A549 (cell line): ENCODE results near the gene UBE2U. TPM values are rescaled to one million over a fixed set of nuclear protein-coding genes. Genes with fewer than 3 reads are reported as not detected.

Experiments
- ATAC-seq, 2 experiments: fragments of 200-7000 bp in 1 of 2; fragments of >200 bp in 1 of 2; cut with Nextera tagmentation in 1 of 2; cut with Tn5 transposase in 1 of 2; 3 replicates each; pipeline versions ENCODE4 v1.8.0 to v1.9.1; 2018 to 2020; ENCODE audit warnings: mild to moderate bottlenecking in 1 of 2, moderate library complexity in 1 of 2
- CTCF ChIA-PET: fragments of 300-600 bp; sonication (Branson Sonifier 250); formaldehyde crosslinking; extraction: SDS; loops from one replicate; lab custom pipeline; 2021; ENCODE audit warnings: antibody characterized with exemption, inconsistent platforms; lab: Yijun Ruan, JAX
- POLR2A ChIA-PET: fragments of 350-600 bp; formaldehyde crosslinking; extraction: SDS; loops from one replicate; lab custom pipeline; 2021; ENCODE audit warnings: antibody characterized with exemption, inconsistent platforms; lab: Yijun Ruan, JAX
- DNase-seq, 2 experiments: peaks; one replicate each; pipeline versions ENCODE4 v3.0.0 to v3.0.0-alpha.2; 2011 to 2016; ENCODE audit warnings: low read depth in 1 of 2, low spot score in 1 of 2
- FAIRE-seq: peaks from 2 replicates; lab custom pipeline; 2011; peaks lifted over from hg19 to GRCh38; lab: Jason Lieb, UNC
- H3K27ac ChIP-seq, 2 experiments: fragments of >200 bp; sonication (Bioruptor Twin); formaldehyde crosslinking; 3 replicates each; pipeline ENCODE4 v1.5.1; 2016 to 2017
- H3K4me1 ChIP-seq: fragments of >200 bp; sonication (Bioruptor Twin); formaldehyde crosslinking; 3 replicates; pipeline ENCODE4 v1.6.1; 2016
- H3K4me2 ChIP-seq: fragments of >200 bp; sonication (Bioruptor Twin); formaldehyde crosslinking; 3 replicates; pipeline ENCODE4 v1.6.1; 2016
- H3K4me3 ChIP-seq: fragments of >200 bp; sonication (Bioruptor Twin); formaldehyde crosslinking; 3 replicates; pipeline ENCODE4 v1.5.1; 2016
- H3K9me3 ChIP-seq: fragments of >200 bp; sonication (Bioruptor Twin); formaldehyde crosslinking; 3 replicates; pipeline ENCODE4 v1.6.1; 2016
- BHLHE40 ChIP-seq: IDR thresholded peaks from 2 replicates; pipeline ENCODE4 v1.6.1; 2012; ENCODE audit warnings: low read depth, low read length, inconsistent platforms
- CEBPB ChIP-seq, 2 experiments: fragments of >200 bp in 1 of 2; sonication (Bioruptor Twin) in 1 of 2; formaldehyde crosslinking in 1 of 2; IDR thresholded peaks; 2 replicates each; pipeline ENCODE4 v1.6.1; 2012 to 2016
- CHD4 ChIP-seq: fragments of 200-600 bp; sonication (generic); IDR thresholded peaks from 2 replicates; pipeline ENCODE4 v1.6.1; 2016; ENCODE audit warnings: antibody characterized with exemption, mild to moderate bottlenecking, borderline replicate concordance
- EHMT2 ChIP-seq: fragments of 200-600 bp; sonication (generic); IDR thresholded peaks from 2 replicates; pipeline ENCODE4 v1.6.1; 2016; ENCODE audit warnings: antibody characterized with exemption, low read depth, mild to moderate bottlenecking, moderate library complexity
- EP300 ChIP-seq, 2 experiments: fragments of >200 bp; sonication (Bioruptor Twin); formaldehyde crosslinking; IDR thresholded peaks; 2 replicates in 1 of 2; 3 replicates in 1 of 2; pipeline ENCODE4 v1.6.1; 2016 to 2017
- FOXS1 ChIP-seq: fragments of 250-450 bp; sonication (Bioruptor Pico); IDR thresholded peaks from 2 replicates; pipeline ENCODE4 v1.5.0; 2020; ENCODE audit warnings: mild to moderate bottlenecking, moderate library complexity
- HDAC2 ChIP-seq: fragments of 200-600 bp; sonication (generic); IDR thresholded peaks from 2 replicates; pipeline ENCODE4 v1.6.1; 2016
- HOXB13 ChIP-seq: fragments of 250-450 bp; sonication (Bioruptor Pico); IDR thresholded peaks from 2 replicates; pipeline ENCODE4 v1.5.0; 2020; ENCODE audit warnings: low read depth, mild to moderate bottlenecking, moderate library complexity
- JUN ChIP-seq, 2 experiments: fragments of >200 bp; sonication (Bioruptor Twin); formaldehyde crosslinking; IDR thresholded peaks; 2 replicates in 1 of 2; 3 replicates in 1 of 2; pipeline ENCODE4 v1.6.1; 2016 to 2017
- KDM1A ChIP-seq: fragments of 200-600 bp; sonication (generic); IDR thresholded peaks from 2 replicates; pipeline ENCODE4 v1.6.1; 2016; ENCODE audit warnings: low read depth, mild to moderate bottlenecking
- RAD21 ChIP-seq, 2 experiments: fragments of >200 bp in 1 of 2; sonication (Bioruptor Twin) in 1 of 2; formaldehyde crosslinking in 1 of 2; IDR thresholded peaks in 1 of 2; conservative IDR thresholded peaks in 1 of 2; 2 replicates in 1 of 2; 3 replicates in 1 of 2; pipeline ENCODE4 v1.6.1; 2012 to 2018; ENCODE audit warnings: inconsistent platforms in 1 of 2
- RFX5 ChIP-seq: fragments of 450-650 bp; IDR thresholded peaks from 2 replicates; pipeline ENCODE4 v1.7.1; 2014; ENCODE audit warnings: antibody characterized with exemption, mild to moderate bottlenecking, moderate library complexity
- RNF2 ChIP-seq: fragments of 200-600 bp; sonication (generic); IDR thresholded peaks from 2 replicates; pipeline ENCODE4 v1.6.1; 2016; ENCODE audit warnings: low read depth, mild to moderate bottlenecking, antibody characterized with exemption, moderate library complexity, borderline replicate concordance
- SMC3 ChIP-seq: fragments of >200 bp; sonication (Bioruptor Twin); formaldehyde crosslinking; IDR thresholded peaks from 3 replicates; pipeline ENCODE4 v1.6.1; 2018; ENCODE audit warnings: inconsistent platforms
- TFCP2L1 ChIP-seq: fragments of 250-450 bp; sonication (Bioruptor Pico); IDR thresholded peaks from 2 replicates; pipeline ENCODE4 v1.5.0; 2021; ENCODE audit warnings: mild to moderate bottlenecking
- TP53 ChIP-seq: fragments of 250-450 bp; sonication (Bioruptor Pico); IDR thresholded peaks from 2 replicates; pipeline ENCODE4 v1.5.0; 2021; ENCODE audit warnings: mild to moderate bottlenecking, moderate library complexity
- ZC3H11A ChIP-seq: fragments of 450-650 bp; IDR thresholded peaks from 2 replicates; pipeline ENCODE4 v1.6.1; 2014; ENCODE audit warnings: antibody characterized with exemption, mild to moderate bottlenecking
- WGBS: methylation state at CpG from one replicate; pipeline ENCODE4 v1.1.6; 2017; ENCODE audit errors: missing lambda C conversion rate; 5-methylcytosine and 5-hydroxymethylcytosine counted together
- polyA plus RNA-seq, 4 experiments: library from polyadenylated mRNA; depleted of rRNA in 3 of 4; stranded (reverse); fragments of >200 nt; fragmentation: RNase III in 1 of 4; extraction: RNeasy Plus Mini Kit Qiagen cat#74134 plus additional on column Dnase treatment in 1 of 4; gene quantifications; 2 replicates in 3 of 4; 3 replicates in 1 of 4; pipeline ENCODE4 v1.2.3, GENCODE V29; 2011 to 2017
- TF ChIP-seq, protein P1 (sequence below): fragments of 250-450 bp; sonication (Bioruptor Pico); IDR thresholded peaks from 2 replicates; pipeline ENCODE4 v1.5.0; 2020; ENCODE audit warnings: low read depth, mild to moderate bottlenecking, moderate library complexity
- TF ChIP-seq, protein P2 (sequence below): fragments of >200 bp; sonication (Bioruptor Twin); formaldehyde crosslinking; IDR thresholded peaks from 2 replicates; pipeline ENCODE4 v1.6.1; 2016
- TF ChIP-seq, protein P3 (sequence below): fragments of >200 bp; sonication (Bioruptor Twin); formaldehyde crosslinking; IDR thresholded peaks from 3 replicates; pipeline ENCODE4 v1.5.1; 2016
- TF ChIP-seq, protein P4 (sequence below): IDR thresholded peaks from 2 replicates; pipeline ENCODE4 v1.6.1; 2012; ENCODE audit warnings: low read depth, borderline replicate concordance
- TF ChIP-seq, protein P5 (sequence below): IDR thresholded peaks from 2 replicates; pipeline ENCODE4 v1.6.1; 2012
- TF ChIP-seq, protein P6 (sequence below): fragments of 150-350 bp; IDR thresholded peaks from 2 replicates; pipeline ENCODE4 v1.6.1; 2014; ENCODE audit warnings: low read depth, mild to moderate bottlenecking, low read length

Gene UBE2U
- polyA plus RNA-seq, 2 of the 4 experiments (the other 2 are of a cell fraction): not detected

DNA sequence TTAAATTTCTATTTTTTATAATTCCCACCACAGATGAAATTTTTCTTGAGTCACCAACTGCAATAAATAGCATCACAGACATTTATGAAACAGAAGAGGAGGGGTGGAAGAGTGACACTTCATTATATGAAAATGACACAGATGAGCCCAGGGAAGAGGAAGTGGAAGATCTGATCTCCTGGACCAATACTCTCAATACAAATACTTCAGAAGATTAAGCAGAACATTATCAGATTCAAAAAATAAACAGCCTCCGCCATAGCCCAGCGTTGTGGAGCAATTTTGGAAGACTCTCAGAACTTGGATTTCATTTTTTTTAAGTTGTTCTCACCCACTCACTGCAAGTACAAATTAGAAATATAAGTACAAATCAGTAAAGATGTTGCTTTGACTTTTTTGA lies 63.6 kb downstream of the UBE2U start:
- no peak for ATAC-seq
- no peak overlapping the region for H3K27ac ChIP-seq
- POLR2A ChIA-PET: no interaction called here
- H3K4me3 ChIP-seq: no peak overlapping the region
- no peak for DNase-seq
- CTCF ChIA-PET: interaction anchor here (2.0 kb wide), 1 partner anchor 408 kb away, joined by 4 read pairs; no protein-coding TSS in a partner anchor
- H3K4me2 ChIP-seq: no peak overlapping the region
- FAIRE-seq: no peak
- TF ChIP-seq FOXS1 (no peak), TFCP2L1 (CRISPR knock-in tag) (no peak), HDAC2 (no peak), BHLHE40 (no peak)
- TF ChIP-seq, protein P1, sequence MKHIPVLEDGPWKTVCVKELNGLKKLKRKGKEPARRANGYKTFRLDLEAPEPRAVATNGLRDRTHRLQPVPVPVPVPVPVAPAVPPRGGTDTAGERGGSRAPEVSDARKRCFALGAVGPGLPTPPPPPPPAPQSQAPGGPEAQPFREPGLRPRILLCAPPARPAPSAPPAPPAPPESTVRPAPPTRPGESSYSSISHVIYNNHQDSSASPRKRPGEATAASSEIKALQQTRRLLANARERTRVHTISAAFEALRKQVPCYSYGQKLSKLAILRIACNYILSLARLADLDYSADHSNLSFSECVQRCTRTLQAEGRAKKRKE: no peak
- TF ChIP-seq, protein P2, sequence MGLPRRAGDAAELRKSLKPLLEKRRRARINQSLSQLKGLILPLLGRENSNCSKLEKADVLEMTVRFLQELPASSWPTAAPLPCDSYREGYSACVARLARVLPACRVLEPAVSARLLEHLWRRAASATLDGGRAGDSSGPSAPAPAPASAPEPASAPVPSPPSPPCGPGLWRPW: no peak
- H3K9me3 ChIP-seq: no peaks in the 10 kb centered on the region
- H3K4me1 ChIP-seq: no peaks in the 10 kb centered on the region
- WGBS: 48% methylated on average over 2 of the region's 2 CpGs

DNA sequence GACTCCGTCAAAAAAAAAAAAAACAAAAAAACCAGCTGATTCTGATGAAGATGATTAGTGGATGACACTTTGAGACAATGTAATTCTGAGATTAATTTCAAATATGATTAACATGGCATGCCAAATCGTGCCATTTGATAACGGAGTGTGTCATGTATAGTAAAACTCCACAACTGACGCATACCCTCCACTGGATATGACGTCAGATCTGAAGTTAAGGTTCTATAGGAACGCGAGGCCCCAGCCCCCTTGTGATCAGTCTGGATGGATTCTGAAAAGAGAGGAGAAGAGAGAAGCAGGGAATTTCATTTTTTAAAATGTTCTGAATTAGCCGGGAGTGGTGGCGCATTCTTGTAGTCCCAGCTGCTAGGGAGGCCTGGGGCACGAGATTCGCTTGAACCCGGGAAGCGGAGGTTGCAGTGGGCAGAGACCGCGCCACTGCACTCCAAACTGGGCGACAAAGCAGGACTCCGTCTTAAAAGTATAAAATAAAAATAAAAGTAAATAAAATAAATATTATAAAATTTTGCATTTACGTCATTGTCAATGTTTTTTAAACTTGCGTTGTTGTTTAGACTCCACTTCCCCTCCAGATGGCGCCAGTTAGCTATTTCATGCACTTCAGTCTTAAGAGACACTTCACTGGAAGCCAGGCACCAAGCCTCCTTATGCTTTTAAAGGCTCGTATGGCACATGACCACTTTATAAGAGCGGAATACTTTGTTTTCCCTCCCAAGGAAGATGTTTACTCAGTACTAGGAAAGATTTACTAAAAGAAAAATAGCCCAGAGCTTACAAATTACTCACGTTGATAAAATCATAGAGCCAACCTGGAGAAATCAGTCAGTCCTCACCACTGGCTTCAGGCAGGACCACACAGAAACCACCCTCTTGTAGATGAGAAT lies 65.5 kb downstream of the UBE2U start:
- no peaks in the 10 kb centered on the region for H3K4me1 ChIP-seq
- TF ChIP-seq, protein P3, sequence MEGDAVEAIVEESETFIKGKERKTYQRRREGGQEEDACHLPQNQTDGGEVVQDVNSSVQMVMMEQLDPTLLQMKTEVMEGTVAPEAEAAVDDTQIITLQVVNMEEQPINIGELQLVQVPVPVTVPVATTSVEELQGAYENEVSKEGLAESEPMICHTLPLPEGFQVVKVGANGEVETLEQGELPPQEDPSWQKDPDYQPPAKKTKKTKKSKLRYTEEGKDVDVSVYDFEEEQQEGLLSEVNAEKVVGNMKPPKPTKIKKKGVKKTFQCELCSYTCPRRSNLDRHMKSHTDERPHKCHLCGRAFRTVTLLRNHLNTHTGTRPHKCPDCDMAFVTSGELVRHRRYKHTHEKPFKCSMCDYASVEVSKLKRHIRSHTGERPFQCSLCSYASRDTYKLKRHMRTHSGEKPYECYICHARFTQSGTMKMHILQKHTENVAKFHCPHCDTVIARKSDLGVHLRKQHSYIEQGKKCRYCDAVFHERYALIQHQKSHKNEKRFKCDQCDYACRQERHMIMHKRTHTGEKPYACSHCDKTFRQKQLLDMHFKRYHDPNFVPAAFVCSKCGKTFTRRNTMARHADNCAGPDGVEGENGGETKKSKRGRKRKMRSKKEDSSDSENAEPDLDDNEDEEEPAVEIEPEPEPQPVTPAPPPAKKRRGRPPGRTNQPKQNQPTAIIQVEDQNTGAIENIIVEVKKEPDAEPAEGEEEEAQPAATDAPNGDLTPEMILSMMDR: peak; percentile 76
- TF ChIP-seq RAD21 (conservative IDR thresholded peaks at IDR 0.05 in 1 of 2, IDR thresholded peaks at IDR 0.05 in 1 of 2) (peak; percentile 90 to 93), SMC3 (peak; percentile 87), TP53 (CRISPR knock-in tag) (no peak)
- TF ChIP-seq, all 56 proteins: peak for 3
- H3K9me3 ChIP-seq: no peaks in the 10 kb centered on the region
- DNase-seq (peak; percentile 27 to 83), ATAC-seq (peak; percentile 84 to 89), FAIRE-seq (no peak)
- H3K4me2 ChIP-seq: peak overlapping the region; percentile 87
- H3K4me3 ChIP-seq: peak overlapping the region; percentile 49
- ChIA-PET CTCF (interaction anchor here (0.8 to 5.1 kb wide), 13 partner anchors 12 to 558 kb away, joined by 3 to 56 read pairs (median 4); no protein-coding TSS in a partner anchor), POLR2A (interaction anchor here (0.6 kb wide), 1 partner anchor 29 kb away, joined by 3 read pairs; no protein-coding TSS in a partner anchor)
- peak overlapping the region in 1 of 2 experiments; percentile 59; a peak in 2 of 6 replicates for H3K27ac ChIP-seq
- WGBS: 12% methylated on average over 23 of the region's 23 CpGs

DNA sequence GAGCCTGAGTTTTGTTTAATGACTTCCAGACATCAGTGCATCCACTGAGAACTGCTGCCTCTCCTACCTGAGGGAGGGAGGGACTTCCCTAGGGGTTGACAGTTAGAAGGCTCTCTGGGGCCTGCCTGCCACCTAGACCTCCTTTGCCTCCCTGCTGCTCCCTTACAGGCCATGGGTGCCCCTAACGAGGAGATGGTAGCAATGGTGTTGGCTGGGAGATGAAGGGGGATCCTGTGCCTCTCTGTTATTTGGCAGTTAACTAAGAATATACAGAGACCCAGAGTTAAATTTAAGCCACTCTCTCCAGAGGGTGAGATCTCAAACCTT lies 66.1 kb downstream of the UBE2U start:
- no peak overlapping the region for H3K4me3 ChIP-seq
- no peaks in the 10 kb centered on the region for H3K4me1 ChIP-seq
- DNase-seq (no peak), ATAC-seq (peak; percentile 24 to 57; a peak in 4 of 6 replicates), FAIRE-seq (no peak)
- no peaks in the 10 kb centered on the region for H3K9me3 ChIP-seq
- ChIA-PET CTCF (interaction anchor here (0.9 to 5.1 kb wide), 11 partner anchors 12 to 558 kb away, joined by 3 to 56 read pairs (median 5); no protein-coding TSS in a partner anchor), POLR2A (interaction anchor here (0.6 kb wide), 1 partner anchor 28 kb away, joined by 3 read pairs; no protein-coding TSS in a partner anchor)
- no peak overlapping the region for H3K27ac ChIP-seq
- WGBS: 0% methylated on average over 1 of the region's 1 CpG
- H3K4me2 ChIP-seq: no peak overlapping the region
- TF ChIP-seq CHD4: no peak
- no peak for TF ChIP-seq SMC3
- TF ChIP-seq BHLHE40: no peak
- no peak for TF ChIP-seq EHMT2
- TF ChIP-seq HOXB13: no peak
- TF ChIP-seq, protein P4, sequence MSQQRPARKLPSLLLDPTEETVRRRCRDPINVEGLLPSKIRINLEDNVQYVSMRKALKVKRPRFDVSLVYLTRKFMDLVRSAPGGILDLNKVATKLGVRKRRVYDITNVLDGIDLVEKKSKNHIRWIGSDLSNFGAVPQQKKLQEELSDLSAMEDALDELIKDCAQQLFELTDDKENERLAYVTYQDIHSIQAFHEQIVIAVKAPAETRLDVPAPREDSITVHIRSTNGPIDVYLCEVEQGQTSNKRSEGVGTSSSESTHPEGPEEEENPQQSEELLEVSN: no peak
- TF ChIP-seq CEBPB (IDR thresholded peaks at IDR 0.05): no peak
- TF ChIP-seq ZC3H11A: no peak
- no peak for TF ChIP-seq JUN (IDR thresholded peaks at IDR 0.05)
- no peak for TF ChIP-seq RNF2
- TF ChIP-seq, protein P5, sequence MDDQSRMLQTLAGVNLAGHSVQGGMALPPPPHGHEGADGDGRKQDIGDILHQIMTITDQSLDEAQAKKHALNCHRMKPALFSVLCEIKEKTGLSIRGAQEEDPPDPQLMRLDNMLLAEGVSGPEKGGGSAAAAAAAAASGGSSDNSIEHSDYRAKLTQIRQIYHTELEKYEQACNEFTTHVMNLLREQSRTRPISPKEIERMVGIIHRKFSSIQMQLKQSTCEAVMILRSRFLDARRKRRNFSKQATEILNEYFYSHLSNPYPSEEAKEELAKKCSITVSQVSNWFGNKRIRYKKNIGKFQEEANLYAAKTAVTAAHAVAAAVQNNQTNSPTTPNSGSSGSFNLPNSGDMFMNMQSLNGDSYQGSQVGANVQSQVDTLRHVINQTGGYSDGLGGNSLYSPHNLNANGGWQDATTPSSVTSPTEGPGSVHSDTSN: no peak
- TF ChIP-seq, protein P3: no peak
- TF ChIP-seq RAD21 (conservative IDR thresholded peaks at IDR 0.05 in 1 of 2, IDR thresholded peaks at IDR 0.05 in 1 of 2): no peak
- no peak for TF ChIP-seq KDM1A
- TF ChIP-seq, protein P6, sequence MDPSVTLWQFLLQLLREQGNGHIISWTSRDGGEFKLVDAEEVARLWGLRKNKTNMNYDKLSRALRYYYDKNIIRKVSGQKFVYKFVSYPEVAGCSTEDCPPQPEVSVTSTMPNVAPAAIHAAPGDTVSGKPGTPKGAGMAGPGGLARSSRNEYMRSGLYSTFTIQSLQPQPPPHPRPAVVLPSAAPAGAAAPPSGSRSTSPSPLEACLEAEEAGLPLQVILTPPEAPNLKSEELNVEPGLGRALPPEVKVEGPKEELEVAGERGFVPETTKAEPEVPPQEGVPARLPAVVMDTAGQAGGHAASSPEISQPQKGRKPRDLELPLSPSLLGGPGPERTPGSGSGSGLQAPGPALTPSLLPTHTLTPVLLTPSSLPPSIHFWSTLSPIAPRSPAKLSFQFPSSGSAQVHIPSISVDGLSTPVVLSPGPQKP: no peak
- TF ChIP-seq HDAC2: no peak
- TF ChIP-seq EP300 (IDR thresholded peaks at IDR 0.05): no peak
- no peak for TF ChIP-seq RFX5
